ENCODE results near the gene GVQW3.

DNA sequence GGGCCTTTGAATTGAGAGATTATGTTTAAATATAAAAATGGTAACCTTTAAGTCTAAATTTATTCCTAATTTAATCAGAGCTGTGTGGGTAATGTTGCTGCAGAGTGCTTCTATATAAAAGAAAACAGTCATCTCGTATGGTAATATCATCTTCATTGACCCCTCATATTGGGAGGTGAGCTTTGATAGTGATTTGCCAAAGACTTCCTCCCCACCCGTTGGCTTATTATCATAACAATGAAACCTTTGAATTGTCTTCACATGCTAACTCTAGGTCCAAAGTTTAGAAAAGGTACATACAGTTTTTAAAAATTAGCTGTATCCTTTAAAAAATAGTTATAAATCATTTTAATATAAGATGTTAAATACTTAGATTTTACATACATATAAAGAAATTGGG lies 67.4 kb downstream of the GVQW3 start:
- TF ChIP-seq ZNF121 (CRISPR knock-in tag; IDR thresholded peaks at IDR 0.05) (no peak), FOXP1 (CRISPR knock-in tag; IDR thresholded peaks at IDR 0.05; ENCODE audit: borderline replicate concordance) (no peak), SMAD3 (CRISPR knock-in tag; IDR thresholded peaks at IDR 0.05; ENCODE audit: borderline replicate concordance) (no peak)
- TF ChIP-seq, protein P1, sequence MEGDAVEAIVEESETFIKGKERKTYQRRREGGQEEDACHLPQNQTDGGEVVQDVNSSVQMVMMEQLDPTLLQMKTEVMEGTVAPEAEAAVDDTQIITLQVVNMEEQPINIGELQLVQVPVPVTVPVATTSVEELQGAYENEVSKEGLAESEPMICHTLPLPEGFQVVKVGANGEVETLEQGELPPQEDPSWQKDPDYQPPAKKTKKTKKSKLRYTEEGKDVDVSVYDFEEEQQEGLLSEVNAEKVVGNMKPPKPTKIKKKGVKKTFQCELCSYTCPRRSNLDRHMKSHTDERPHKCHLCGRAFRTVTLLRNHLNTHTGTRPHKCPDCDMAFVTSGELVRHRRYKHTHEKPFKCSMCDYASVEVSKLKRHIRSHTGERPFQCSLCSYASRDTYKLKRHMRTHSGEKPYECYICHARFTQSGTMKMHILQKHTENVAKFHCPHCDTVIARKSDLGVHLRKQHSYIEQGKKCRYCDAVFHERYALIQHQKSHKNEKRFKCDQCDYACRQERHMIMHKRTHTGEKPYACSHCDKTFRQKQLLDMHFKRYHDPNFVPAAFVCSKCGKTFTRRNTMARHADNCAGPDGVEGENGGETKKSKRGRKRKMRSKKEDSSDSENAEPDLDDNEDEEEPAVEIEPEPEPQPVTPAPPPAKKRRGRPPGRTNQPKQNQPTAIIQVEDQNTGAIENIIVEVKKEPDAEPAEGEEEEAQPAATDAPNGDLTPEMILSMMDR (IDR thresholded peaks at IDR 0.05) = no peak

All from WTC11 (cell line).